Renal pelvis (tissue), 4 donors: ENCODE results near the gene TACR1. TPM values are rescaled to one million over a fixed set of nuclear protein-coding genes. Genes with fewer than 3 reads are reported as not detected.
A peak's percentile ranks its signal among the peaks of the same experiment; 100 is the strongest.
"Not testable (repeated sequence)": the region's sequence is repeated elsewhere in the genome, so short reads cannot be mapped to it uniquely, and the experiment has no call there.

Source experiments
- DNase-seq: peaks from one replicate; pipeline ENCODE4 v3.0.0-alpha.2; 2013
- polyA plus RNA-seq, 3 donors: library from polyadenylated mRNA; unstranded; fragments of 120-200 nt; gene quantifications; one replicate each; pipeline ENCODE4 v1.2.1, GENCODE V29; 2013; ENCODE audit not compliant: insufficient read length in 3 of 3

Gene TACR1
- polyA plus RNA-seq, 3 donors = 1.4 to 2.1 (median 2.1) TPM

DNA sequence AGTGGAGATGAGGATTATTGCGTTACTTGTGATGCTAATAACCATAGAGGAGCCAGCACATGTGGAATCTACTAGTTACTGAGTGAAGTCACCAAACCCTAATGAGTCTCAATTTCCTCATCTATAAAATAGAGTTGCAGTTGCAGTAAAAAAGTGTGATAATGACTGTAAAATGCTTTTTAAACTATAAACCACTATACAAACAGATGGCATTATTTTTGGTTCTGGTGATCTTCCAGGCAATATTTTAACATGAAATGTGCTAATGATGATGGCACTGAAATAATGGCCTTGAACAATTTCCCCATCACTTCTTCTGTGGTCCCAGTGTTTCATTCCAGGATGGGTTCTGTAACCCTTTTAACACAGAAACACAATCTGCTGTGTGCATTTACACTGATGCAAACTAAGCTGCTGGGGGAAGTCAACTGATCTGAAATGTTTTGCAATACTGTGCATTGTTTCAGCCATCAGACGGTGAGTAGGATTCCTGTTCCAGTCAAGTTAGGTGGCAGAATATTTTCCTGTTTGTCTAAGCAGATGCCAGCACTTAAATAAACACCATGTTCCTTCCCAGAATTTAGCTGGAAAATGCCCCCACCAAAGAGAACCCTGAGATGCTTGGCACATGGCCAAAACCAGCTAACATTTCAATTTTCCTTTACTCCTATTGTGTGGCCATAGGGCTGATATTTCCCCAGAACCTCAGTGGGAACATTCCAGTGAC lies 52.6 kb downstream of the TACR1 start:
- DNase-seq = no peak

DNA sequence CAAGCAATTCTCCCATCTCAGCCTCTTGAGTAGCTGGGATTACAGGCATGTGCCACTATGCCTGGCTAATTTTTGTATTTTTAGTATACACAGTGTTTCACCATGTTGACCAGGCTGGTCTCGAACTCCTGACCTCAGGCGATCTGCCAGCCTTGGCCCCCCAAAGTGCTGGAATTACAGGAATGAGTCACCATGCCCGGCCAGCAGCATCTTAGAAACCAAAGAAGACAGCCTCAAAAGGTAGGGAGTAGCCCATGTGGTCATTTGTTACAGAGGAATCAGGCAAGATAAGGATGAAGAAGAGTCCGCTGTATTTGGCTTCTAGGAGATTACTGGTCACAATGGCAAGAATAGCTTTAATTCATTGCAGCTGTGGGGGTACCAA lies 53.1 kb downstream of the TACR1 start:
- not testable (repeated sequence) for DNase-seq

DNA sequence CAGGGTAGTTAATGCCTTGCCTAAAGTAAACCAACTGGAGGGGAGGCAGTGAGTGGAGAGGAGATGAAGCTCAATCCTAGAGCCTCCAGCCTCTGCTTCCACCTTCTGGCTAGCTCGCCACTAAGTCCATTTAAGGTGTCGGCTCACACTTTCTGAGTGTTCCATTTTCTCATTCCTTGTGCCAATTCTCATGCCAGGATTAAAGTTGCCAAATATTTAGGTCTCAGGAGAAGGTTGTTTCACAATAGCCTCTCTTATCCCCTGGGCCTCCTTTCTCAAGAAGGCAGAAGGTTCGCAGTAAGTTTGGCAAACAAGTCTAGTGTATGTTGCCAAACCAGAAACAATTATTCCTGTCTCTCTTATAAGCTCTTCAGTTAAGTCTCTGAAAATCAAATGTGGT lies 57.2 kb downstream of the TACR1 start:
- no peak for DNase-seq

DNA sequence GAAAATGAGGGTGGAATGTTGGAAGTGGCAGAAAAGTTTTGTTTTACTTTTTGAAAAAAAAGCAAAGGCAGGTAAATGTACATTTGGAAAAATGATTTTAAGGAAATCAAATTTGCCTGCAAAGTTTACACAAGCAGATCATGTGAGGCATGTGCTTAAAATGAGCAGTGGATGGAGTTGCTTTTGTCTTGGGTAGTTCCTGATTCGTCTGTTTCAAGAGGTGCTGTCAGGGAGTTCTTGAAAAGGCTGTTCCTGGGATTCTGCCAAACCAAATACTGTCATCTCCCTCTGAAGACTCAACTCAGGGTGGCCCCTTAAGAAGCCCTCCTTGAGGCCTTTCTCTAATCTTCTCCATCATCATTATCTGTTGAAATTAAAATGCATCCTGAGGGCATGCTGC lies 59.0 kb downstream of the TACR1 start:
- no peak for DNase-seq

DNA sequence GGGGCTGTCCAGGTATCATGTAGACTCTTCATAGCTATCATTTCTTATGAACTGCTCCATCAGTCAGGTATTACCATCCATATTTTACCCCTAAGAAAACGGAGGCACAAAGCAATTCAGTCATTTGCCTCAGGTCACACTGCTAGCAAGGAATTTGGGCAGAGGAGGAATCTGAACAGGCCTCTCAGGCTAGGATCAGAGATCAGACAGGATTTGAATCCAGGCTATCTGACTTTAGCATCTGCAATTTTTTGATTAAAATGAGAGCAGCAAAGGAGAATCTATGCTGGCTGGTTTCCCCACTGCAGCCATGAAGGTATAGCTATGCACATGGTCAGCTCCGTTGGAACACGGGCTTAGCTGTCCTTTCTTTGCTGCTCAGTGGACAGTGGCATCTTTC lies 60.1 kb downstream of the TACR1 start:
- no peak for DNase-seq

DNA sequence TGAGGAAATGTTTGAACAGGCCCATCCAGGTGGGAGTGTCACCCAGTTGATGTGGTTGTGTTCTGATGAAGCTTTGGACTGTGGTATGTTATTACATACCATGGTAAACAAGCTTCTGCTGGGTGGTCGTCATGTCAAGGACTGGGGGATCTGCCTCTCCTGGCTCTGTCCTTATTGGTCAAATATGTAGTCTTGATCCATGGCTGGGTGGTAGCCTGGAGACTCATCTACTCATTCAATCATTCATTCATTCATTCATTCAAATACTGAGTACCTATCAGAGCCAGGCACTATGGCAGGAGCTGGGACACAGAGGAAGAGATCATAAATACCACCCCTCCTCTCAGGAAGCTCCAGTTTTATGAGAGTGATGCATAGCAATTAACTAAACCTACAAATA lies 60.8 kb downstream of the TACR1 start:
- DNase-seq = no peak

DNA sequence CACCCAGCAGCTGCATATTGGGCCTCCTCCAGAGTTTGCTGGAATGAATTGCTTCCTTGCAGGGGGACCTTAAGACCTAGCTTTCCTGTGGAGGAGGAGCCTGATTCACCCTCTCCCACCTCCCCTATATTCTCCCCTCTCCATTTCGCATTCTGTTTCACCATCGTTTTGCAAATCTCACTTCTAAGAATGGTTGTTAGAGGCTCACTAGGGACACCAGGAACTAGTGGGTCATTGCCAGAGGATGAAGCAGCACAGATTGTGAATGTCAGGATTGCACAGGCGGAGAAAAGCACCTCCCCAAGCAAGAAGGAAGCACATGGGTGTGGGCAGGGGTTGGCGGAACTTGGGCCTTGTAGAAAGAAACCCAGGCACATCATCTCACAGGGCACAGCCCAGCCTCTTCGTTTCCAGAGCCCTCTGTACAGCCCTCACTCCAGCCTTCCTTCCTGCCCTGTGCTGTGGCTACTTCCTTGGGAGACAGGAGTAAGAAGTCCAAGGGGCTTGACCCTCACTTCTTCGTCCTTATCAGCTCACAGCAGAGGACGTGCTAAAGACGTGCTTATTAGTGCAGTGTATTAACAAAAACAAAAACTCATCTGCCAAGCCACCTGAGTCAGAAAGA lies 63.4 kb downstream of the TACR1 start:
- no peak for DNase-seq

DNA sequence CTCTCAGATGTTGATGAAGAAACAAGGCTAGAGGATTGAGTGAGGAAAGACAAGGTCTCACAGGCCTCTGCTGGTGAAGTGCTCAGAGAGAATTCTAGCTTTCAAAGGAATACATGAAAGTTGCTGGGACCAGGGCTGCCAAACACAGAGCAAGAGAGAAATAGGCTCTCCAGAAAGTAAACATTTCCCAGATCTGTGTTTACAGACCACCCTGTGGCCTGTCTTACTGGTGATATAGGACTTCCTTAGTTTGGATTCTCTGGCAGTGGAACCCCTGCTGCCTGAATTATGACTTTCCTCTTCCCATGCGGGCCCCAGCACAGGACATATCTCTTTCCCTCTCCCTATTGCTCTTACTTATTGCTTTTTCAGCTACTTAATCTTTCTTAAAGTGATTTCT lies 64.5 kb downstream of the TACR1 start:
- peak; percentile 43 for DNase-seq

DNA sequence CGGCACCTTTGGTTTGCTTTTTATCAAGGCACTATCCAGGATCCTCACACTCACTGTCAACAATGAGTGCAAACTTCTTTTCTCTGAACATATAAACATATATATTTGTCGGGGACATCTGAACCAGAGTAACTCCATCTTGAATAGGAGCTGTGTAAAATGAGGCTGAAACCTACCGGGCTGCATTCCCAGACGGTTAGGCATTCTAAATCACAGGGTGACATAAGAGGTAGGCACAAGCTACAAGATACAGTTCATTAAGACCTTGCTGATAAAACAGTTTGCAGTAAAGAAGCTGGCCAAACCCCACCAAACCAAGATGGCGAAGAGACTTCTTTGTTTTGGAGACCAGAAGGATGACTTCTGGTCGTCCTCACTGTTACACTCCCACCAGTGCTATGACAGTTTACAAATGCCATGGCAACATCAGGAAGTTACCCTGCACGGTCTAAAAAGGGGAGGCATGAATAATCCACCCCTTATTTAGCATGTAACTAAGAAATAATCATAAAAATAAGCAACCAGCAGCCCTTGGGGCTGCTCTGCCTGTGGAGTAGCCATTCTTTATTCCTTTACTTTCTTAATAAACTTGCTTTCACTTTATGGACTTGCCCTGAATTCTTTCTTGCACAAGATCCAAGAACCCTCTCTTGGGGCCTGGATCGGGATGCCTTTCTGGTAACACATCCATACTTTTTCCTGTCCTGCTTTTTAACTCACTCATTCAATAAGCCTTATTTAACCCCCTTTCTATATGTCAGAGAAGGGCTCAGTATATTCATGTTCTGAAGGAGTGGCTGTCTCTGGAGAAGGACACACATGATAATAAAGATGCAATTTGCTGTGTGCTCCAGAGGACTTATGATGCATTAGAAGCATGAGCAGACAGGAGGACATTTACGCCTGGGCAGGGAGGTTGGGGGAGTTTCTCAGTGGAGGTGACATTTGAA lies 65.4 kb downstream of the TACR1 start:
- no peak for DNase-seq

DNA sequence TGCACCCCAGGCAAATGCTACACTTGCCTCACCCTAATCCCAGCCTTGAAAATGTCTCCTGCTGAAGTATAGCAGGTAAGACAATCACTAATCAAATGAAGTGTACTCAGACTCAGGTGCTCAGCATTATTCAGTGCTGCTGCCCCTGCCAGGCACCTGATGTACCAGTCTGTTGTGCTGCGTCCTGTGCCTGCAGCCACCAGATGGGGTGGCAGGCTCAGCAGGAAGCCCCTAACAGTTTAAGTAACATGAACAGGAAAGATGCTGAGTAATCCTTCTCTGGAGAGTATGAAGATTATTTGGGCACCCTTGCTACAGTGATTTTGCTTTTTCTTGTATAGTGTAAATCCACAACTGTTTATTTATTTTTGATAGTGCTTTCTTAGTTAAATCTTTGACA lies 69.1 kb downstream of the TACR1 start:
- DNase-seq = no peak

DNA sequence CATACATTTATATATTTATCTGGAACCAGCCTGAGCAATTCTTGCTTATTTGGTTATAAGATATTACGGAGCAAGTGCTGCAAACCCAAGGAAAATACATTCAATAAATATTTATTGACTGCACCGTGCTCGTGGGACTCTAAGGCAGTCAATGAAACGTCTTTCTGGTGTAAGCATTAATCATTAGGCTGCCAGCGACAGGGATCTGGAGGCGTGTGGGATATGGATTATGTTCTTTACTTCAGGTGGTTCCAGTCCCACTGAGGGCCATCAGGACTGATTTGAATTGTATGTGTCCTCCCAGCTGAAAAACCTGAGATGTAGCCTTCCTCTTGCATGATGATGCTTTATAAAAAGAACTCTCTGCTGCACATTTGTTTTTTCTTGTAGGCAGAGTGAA lies 75.4 kb downstream of the TACR1 start:
- no peak for DNase-seq

DNA sequence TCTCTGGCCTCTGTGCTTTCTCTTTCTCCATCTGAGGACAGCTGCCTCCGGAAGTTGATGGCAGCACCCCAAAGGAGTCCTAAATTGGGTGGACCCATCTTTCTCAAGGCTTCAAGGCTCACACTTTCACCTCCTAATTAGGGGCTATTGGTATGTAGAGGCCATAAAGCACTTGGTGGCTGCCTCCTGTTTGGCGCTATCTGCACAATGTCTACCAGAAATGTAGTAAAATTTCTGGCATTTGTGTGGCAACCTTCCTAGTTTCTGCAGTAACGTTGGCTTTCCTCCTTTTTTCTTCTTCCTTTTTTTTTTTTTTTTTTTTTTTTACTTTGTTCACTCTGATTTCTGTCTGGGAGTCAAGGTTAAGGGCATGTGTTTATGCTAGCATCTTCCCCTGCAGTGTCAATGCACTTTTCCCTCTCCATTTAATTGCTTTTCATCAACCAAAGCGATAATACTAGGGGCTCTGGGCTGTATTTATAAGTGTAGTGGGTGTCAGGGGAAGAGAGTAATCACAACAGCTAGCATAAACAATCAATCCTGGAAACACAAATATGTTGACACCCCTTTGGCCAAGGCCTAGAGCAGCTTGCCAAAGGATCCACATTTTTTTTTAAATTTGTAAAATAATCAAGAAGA lies 86.0 kb downstream of the TACR1 start:
- DNase-seq = no peak

DNA sequence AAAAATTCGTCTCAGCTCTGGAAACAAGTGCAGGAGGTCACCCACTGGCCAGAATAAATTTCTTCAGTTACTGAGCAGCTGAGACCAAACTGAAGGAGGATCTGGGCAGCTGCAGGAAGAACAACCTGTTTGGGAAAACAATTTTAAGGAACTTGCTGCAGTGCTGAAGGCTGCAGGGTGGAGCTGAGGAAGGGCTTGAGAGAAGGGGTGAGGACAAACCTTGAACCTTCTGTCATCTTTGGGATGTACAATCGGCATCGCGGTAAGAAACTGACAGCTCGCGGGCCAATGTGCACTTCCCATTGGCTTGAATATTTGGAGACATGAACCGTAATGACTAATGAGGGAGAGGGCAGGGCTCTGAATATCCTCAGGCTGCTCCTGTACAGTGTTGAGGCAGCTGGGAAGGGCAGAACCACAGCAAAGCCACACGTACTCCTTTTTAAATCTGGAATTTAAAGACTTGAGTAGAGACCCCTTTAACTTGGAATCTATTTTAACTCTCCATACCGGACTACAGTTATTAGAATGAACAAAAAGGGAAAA lies 90.3 kb downstream of the TACR1 start:
- no peak for DNase-seq

DNA sequence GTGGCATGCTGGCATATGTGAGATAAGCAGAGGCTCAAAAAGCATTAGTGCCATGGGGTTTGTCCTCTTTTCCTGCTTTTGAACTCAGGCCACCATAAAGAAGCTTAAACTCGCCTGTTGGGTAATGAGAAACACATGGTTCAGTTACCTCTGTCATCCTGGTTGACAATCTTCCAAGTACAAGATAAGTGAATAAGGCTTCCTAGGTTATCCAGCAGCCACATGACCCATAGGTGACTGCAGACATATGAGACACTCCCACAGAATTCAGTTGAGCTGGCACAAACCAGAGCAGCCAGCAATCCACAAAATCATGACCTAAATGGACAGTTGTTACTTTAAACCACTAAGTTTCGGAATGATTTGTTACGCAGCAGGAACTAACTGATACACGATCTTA lies 97.3 kb downstream of the TACR1 start:
- DNase-seq = no peak

DNA sequence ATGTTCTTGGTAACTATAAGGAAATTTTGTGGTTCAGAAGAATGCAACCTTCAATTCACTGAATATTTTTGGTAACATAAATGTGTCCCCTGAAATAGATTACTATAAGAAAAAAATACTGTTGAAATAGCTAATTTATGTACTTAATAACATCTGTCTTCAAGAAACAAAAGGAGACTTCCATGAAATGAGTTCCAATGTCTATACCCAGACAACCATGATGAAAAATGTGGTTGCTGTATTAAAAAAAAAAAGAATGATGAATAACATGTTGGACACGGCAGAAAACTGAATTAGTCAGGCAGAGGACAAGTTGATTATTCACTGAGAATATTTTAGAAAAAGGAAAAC lies 98.5 kb downstream of the TACR1 start:
- DNase-seq = no peak

DNA sequence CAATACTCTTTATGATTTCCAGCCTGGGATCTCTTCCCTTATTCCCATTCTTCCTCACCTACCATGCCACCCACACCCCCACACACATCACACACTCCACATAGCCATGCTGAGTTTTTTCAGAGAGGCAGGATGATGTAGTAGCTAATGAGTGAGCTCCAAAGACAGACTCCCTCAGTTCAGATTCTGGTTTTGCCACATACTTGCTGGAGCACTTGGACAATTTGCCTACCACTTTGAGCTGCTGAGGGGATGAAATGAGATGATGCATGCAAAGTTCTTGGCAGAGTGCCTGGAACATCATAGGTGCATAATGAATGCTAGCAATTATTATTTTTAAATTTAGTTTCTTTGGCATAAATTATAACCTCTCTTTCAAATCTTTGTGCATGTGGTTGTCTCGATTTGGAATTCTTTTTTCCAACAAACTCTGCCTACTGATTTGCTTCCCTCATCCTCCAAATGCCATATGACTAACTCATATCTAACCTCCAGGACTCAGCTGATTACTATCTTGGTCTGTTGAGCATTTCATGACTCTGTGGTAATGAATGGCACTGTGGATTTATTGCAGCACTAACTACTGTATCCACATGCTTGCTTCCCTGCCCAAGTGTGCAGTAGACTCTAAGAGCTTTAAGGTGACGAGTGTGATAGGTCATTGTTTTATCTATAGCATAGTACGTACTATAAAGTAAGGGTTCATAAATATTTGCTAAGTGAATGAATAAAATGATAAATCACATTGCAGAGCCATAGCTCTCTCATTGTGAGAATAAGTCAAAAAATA lies 99.1 kb downstream of the TACR1 start:
- DNase-seq = no peak

DNA sequence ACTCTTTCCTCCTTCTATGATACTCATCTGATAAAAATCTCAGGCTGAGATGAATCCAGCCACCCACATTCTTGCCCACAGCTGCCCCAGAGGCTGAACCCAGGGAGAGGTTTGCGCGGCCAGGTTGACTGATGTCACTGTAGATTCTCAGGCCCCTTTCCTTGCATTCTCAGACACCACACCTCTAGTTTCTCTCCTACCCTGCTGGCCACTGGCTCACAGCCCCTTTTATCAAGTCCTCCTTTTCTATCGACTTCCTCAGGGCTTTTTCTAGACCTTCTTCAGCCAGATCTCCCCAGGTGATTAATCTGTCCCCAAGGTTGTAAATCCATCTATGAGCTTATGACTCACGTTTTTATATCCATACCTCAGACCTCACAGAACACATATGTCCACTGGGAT lies 99.8 kb downstream of the TACR1 start:
- no peak for DNase-seq

DNA sequence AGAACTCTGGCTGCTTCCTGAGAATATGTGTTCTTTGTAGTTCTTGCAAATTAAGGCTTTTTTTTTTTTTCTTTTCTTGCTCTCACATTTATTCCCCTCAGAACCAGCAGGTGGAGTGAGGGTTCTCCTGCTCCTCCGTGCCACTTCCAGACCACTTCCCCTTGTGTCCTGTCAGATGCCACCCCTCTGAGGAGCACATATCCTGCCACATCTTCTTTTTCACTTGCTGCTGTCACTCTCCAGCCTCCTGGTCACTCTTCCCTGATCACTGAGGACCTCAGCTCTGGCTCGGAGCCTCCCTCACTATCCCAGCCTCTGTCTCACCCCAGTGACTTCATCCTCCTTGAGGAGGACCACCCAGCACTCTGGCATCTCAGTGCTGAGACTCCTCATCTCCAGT lies 100.5 kb downstream of the TACR1 start:
- peak; percentile 14 for DNase-seq

DNA sequence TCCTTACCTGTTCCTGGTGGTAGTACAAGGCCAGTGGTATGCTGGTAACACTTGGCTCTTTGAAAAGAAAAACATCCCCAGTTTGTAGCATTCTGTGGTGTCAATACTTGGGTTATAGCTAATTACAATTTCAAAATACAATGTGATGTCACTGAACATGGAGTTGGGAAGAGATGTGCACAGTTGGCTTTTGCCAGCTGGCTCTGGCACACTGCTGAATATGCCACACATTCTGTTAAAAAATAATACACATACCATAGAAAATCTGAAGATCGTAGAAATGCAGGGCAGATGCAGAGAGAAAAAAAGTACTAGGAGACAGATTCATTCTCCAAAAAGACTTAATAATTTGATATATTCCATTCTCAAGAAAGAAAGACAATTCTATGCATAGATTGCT lies 101.5 kb downstream of the TACR1 start:
- DNase-seq = no peak

DNA sequence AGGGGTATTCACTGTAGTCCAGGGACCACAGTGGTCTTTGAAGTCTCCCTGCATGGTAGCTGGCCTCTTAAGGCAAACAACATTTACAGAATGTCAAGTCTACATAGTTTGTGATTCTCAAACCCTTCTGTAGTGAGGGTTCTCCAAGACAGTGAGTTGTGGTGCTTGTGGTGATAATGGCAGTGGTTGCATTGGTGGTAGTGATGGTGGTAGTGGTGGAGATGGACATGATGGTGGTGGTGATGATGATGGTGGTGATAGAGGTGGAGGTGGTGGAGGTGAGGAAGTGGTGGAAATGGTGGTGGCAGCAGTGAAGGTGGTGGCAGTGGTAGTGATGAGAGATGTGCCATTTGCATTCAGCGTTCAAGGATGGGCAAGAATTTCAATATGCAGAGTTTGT lies 104.9 kb downstream of the TACR1 start:
- no peak for DNase-seq

DNA sequence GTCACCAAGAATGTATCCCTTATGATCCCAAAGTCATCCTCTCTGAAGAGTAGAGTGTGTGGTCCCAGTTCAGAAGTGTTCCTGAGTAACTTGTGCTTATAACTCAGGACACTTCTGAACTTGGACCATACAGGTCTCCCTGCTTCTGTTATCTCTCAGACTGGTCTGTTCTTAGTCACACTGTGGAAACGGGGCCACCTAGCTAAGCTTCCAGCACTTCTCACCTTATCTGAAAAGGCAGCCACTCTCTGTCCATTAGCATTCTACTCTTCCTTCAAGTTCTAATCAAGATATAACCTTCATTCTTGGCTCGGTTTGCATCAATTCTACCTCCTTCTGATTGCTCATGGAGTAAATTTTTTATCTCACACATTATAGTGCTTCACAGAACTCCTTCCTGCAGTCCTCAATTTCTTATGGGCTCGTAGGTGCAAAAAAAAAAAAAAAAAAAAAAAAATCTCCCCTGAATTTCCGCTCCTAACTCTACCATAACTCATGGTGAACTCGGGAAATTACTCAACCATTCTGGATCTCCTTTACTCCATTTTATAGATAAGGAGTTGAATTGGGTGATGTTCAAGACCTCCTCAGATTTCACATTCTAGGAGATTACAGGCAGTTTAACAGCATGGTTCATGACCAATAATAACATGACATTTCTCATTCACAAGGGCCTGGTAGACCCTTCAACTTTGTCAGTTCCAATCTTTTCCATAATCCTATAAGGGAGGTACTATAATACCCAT lies 108.4 kb downstream of the TACR1 start:
- DNase-seq = no peak
